Testis (tissue), 3 donors: ENCODE data around the gene PRR5L. TPM values are rescaled to one million over a fixed set of nuclear protein-coding genes. Genes with fewer than 3 reads are reported as not detected.

Source experiments
- DNase-seq: peaks from one replicate; pipeline ENCODE4 v3.0.0-alpha.2; 2019
- H3K27ac ChIP-seq, 2 donors: fragments of 200-600 bp; sonication (generic); one replicate each; pipeline ENCODE4 v1.5.1; 2019
- H3K27me3 ChIP-seq: fragments of 200-600 bp; sonication (generic); one replicate; pipeline ENCODE4 v1.5.1; 2019
- H3K36me3 ChIP-seq: fragments of 200-600 bp; sonication (generic); one replicate; pipeline ENCODE4 v1.5.1; 2017; ENCODE audit warnings: low read depth; ENCODE audit errors: missing control alignments
- H3K4me1 ChIP-seq: fragments of 200-600 bp; sonication (generic); one replicate; pipeline ENCODE4 v1.5.1; 2019
- H3K4me3 ChIP-seq, 2 donors: fragments of 200-600 bp; sonication (generic); one replicate each; pipeline ENCODE4 v1.5.1; 2017 to 2019
- H3K9me3 ChIP-seq: fragments of 200-600 bp; sonication (generic); one replicate; pipeline ENCODE4 v1.5.1; 2017
- POLR2A ChIP-seq: fragments of 450-650 bp; IDR thresholded peaks from one replicate; pipeline ENCODE4 v1.6.1; 2017; ENCODE audit warnings: antibody characterized with exemption, mild to moderate bottlenecking, moderate library complexity
- WGBS, 2 donors: methylation state at CpG; one replicate each; pipeline ENCODE4 v1.1.5; 2018; 5-methylcytosine and 5-hydroxymethylcytosine counted together
- intact Hi-C: fragments of 100-400 bp; cut with DNase I; formaldehyde crosslinking; loops from one replicate; pipeline ENCODE4 v1.15.1; 2023; ENCODE audit warnings: low total_unique reads
- polyA plus RNA-seq: library from polyadenylated mRNA; stranded (reverse); fragments of 350-450 nt; fragmentation: Illumina TruSeq; extraction: RNeasy Lipid Tissue Mini Kit (QIAGEN cat#74804); gene quantifications from one replicate; pipeline ENCODE4 v1.2.3, GENCODE V29; 2014; ENCODE audit warnings: low read depth, low replicate concordance; ENCODE audit not compliant: insufficient read depth
- total RNA-seq, 2 donors: library from RNA; depleted of rRNA; stranded (reverse); fragments of >200 nt; gene quantifications; one replicate each; pipeline ENCODE4 v1.2.3, GENCODE V29; 2016
- TF ChIP-seq, protein P1 (sequence below), 3 experiments: fragments of 450-650 bp in 2 of 3; fragments of 200-600 bp in 1 of 3; sonication (generic) in 1 of 3; IDR thresholded peaks; one replicate each; pipeline ENCODE4 v1.5.1; 2016 to 2019; ENCODE audit warnings: antibody characterized with exemption in 3 of 3, mild to moderate bottlenecking in 2 of 3, moderate library complexity in 1 of 3

PRR5L gene
- total and polyA plus RNA-seq, 3 donors from 2014 or later, result 8.1 to 15.4 (median 14.7) TPM

DNA sequence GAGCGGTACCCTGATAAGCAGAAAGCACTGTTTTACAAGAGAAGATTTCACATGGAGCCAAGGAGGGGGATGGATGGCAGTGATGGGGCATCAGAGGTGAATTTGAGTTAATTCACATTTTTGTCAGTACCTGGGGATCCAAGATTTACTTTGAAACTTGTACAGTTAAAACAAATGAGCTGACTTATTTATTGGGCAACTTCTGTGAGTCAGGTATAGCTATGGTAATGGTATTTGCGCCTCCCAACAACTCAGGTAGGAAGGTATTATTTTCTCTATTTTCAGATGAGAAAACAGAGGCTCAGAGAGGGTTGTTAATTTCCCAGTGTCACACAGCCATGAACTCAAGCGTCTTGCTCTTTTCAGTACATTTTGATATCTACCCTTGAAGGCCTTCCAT is 83.6 kb downstream of the PRR5L start:
- Histone ChIP-seq H3K4me1 (no peaks in the 10 kb centered on the region), H3K9me3 (no peaks in the 10 kb centered on the region), H3K27me3 (no peaks in the 10 kb centered on the region), H3K4me3 (no peak overlapping the region), H3K36me3 (no peaks in the 10 kb centered on the region), H3K27ac (no peak overlapping the region)
- intact Hi-C loops, result no loop called here
- TF ChIP-seq POLR2A, result no peak
- TF ChIP-seq, protein P1, sequence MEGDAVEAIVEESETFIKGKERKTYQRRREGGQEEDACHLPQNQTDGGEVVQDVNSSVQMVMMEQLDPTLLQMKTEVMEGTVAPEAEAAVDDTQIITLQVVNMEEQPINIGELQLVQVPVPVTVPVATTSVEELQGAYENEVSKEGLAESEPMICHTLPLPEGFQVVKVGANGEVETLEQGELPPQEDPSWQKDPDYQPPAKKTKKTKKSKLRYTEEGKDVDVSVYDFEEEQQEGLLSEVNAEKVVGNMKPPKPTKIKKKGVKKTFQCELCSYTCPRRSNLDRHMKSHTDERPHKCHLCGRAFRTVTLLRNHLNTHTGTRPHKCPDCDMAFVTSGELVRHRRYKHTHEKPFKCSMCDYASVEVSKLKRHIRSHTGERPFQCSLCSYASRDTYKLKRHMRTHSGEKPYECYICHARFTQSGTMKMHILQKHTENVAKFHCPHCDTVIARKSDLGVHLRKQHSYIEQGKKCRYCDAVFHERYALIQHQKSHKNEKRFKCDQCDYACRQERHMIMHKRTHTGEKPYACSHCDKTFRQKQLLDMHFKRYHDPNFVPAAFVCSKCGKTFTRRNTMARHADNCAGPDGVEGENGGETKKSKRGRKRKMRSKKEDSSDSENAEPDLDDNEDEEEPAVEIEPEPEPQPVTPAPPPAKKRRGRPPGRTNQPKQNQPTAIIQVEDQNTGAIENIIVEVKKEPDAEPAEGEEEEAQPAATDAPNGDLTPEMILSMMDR (IDR thresholded peaks at IDR 0.05), result no peak
- DNase-seq, result no peak
- WGBS, 2 donors, result 95% methylated on average over 3 of the region's 3 CpGs

GRCh38 chr11:36380296-36381014 is 84.4 kb downstream of the PRR5L start:
- H3K36me3 ChIP-seq, result no peaks in the 10 kb centered on the region
- 90 to 92% methylated on average over 9 of the region's 9 CpGs for WGBS, 2 donors
- no peak overlapping the region for H3K4me3 ChIP-seq
- no peak for TF ChIP-seq POLR2A
- TF ChIP-seq, protein P1 (IDR thresholded peaks at IDR 0.05), result no peak
- no peaks in the 10 kb centered on the region for H3K4me1 ChIP-seq
- no peaks in the 10 kb centered on the region for H3K27me3 ChIP-seq
- DNase-seq, result no peak
- H3K9me3 ChIP-seq, result no peaks in the 10 kb centered on the region
- intact Hi-C loops, result no loop called here
- H3K27ac ChIP-seq, result no peak overlapping the region

DNA sequence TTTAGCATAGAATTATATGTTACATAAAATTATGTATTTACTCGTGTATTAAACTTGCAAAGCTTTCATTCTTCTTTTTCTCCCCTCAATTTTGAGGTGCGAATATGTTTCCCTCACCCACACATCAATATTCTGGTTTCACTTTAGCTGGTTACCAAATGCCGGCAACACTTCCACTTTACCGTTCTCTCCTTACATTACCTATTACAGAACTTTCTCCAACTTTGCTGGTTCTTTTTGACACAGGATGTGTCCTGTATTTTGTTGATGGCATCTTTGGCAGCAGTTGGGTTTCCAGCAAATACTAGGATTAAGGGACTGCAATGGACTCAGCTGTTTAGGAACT is 84.9 kb downstream of the PRR5L start:
- no peaks in the 10 kb centered on the region for H3K36me3 ChIP-seq
- H3K9me3 ChIP-seq, result no peaks in the 10 kb centered on the region
- intact Hi-C loops, result no loop called here
- no peaks in the 10 kb centered on the region for H3K4me1 ChIP-seq
- no peak for TF ChIP-seq POLR2A
- TF ChIP-seq, protein P1 (IDR thresholded peaks at IDR 0.05), result no peak
- no peak for DNase-seq
- 82 to 91% methylated on average over 4 of the region's 4 CpGs for WGBS, 2 donors
- no peaks in the 10 kb centered on the region for H3K27me3 ChIP-seq
- H3K4me3 ChIP-seq, result no peak overlapping the region
- H3K27ac ChIP-seq, result no peak overlapping the region

- no peak for DNase-seq
- intact Hi-C loops, result no loop called here
- WGBS, 2 donors, result 89 to 93% methylated on average over 1 of the region's 1 CpG
- Histone ChIP-seq H3K9me3 (no peaks in the 10 kb centered on the region), H3K27ac (no peak overlapping the region), H3K36me3 (no peaks in the 10 kb centered on the region), H3K27me3 (no peaks in the 10 kb centered on the region), H3K4me1 (no peaks in the 10 kb centered on the region), H3K4me3 (no peak overlapping the region)
- TF ChIP-seq, protein P1 (IDR thresholded peaks at IDR 0.05), result no peak
- TF ChIP-seq POLR2A, result no peak
These were observed 87.1 kb downstream of the PRR5L start for GRCh38 chr11:36383195-36383594.
